Neural cell (in vitro differentiated cells): ENCODE results near the gene MMAB. TPM values are rescaled to one million over a fixed set of nuclear protein-coding genes. Genes with fewer than 3 reads are reported as not detected.

Experiments used
- H2AFZ ChIP-seq: fragments of 200-600, 300-800 bp; sonication (generic), shearing (Covaris generic); 2 replicates; pipeline ENCODE4 v1.6.0; 2014; ENCODE audit warnings: low read depth, mild to moderate bottlenecking, antibody characterized with exemption, low read length, moderate library complexity
- H3F3A ChIP-seq: fragments of 200-600 bp; shearing (Covaris generic); 2 replicates; pipeline ENCODE4 v1.6.1; 2016; ENCODE audit warnings: mild to moderate bottlenecking, moderate library complexity, mixed read lengths, antibody characterized with exemption, low read length; ENCODE audit not compliant: insufficient read depth, poor library complexity, severe bottlenecking
- H3K27ac ChIP-seq: fragments of 200-600, 300-800 bp; sonication (generic), shearing (Covaris generic); 2 replicates; pipeline ENCODE4 v1.5.1; 2014; ENCODE audit warnings: mild to moderate bottlenecking, low read length, moderate library complexity
- H3K27me3 ChIP-seq: fragments of 300-800, 200-600 bp; sonication (generic), shearing (Covaris generic); 2 replicates; pipeline ENCODE4 v1.6.0; 2014; ENCODE audit warnings: mild to moderate bottlenecking, low read depth, low read length, moderate library complexity; ENCODE audit not compliant: insufficient read depth
- H3K36me3 ChIP-seq: fragments of 300-800, 200-600 bp; sonication (generic), shearing (Covaris generic); 2 replicates; pipeline ENCODE4 v1.5.1; 2014; ENCODE audit warnings: mild to moderate bottlenecking, antibody characterized with exemption, low read length, moderate library complexity; ENCODE audit not compliant: insufficient read depth
- H3K4me2 ChIP-seq: fragments of 300-800, 200-600 bp; sonication (generic), shearing (Covaris generic); 2 replicates; pipeline ENCODE4 v1.6.0; 2014; ENCODE audit warnings: mild to moderate bottlenecking, low read length
- H3K4me3 ChIP-seq: fragments of 300-800, 200-600 bp; sonication (generic), shearing (Covaris generic); 2 replicates; pipeline ENCODE4 v1.5.1; 2014; ENCODE audit warnings: mild to moderate bottlenecking, low read length, moderate library complexity
- H3K79me2 ChIP-seq: fragments of 200-600 bp; shearing (Covaris generic); replicated peaks from 2 replicates; pipeline ENCODE4 v1.6.0; 2014; ENCODE audit warnings: mild to moderate bottlenecking, low read length, moderate library complexity; ENCODE audit not compliant: insufficient read depth
- H3K9ac ChIP-seq: fragments of 300-800, 200-600 bp; sonication (generic), shearing (Covaris generic); 2 replicates; pipeline ENCODE4 v1.6.1; 2016; ENCODE audit warnings: mild to moderate bottlenecking, low read length, mixed read lengths
- H3K9me2 ChIP-seq: fragments of 200-600 bp; shearing (Covaris generic); 2 replicates; pipeline ENCODE4 v1.6.1; 2016; ENCODE audit warnings: mild to moderate bottlenecking, low read length, mixed read lengths; ENCODE audit not compliant: insufficient read depth
- H3K9me3 ChIP-seq: fragments of 200-600, 300-800 bp; sonication (generic), shearing (Covaris generic); 2 replicates; pipeline ENCODE4 v1.6.1; 2016; ENCODE audit warnings: mild to moderate bottlenecking, mixed run types, low read length, moderate library complexity, mixed read lengths
- H4K20me1 ChIP-seq: fragments of 200-600 bp; shearing (Covaris generic); 2 replicates; pipeline ENCODE4 v1.6.1; 2016; ENCODE audit warnings: mild to moderate bottlenecking, mixed run types; ENCODE audit not compliant: insufficient read depth
- CTCF ChIP-seq: fragments of 450-650 bp; IDR thresholded peaks from 2 replicates; pipeline ENCODE4 v1.5.1; 2014; ENCODE audit warnings: antibody characterized with exemption, mild to moderate bottlenecking, moderate library complexity; ENCODE audit not compliant: poor library complexity, severe bottlenecking
- EP300 ChIP-seq: fragments of 450-650 bp; conservative IDR thresholded peaks from 2 replicates; pipeline ENCODE4 v1.6.1; 2014; ENCODE audit warnings: antibody characterized with exemption, mild to moderate bottlenecking, moderate library complexity; ENCODE audit not compliant: poor library complexity, severe bottlenecking
- EZH2 ChIP-seq: fragments of 200-600, 300-800 bp; shearing (Covaris generic), sonication (generic); IDR thresholded peaks from 2 replicates; pipeline ENCODE4 v1.6.1; 2014; ENCODE audit warnings: antibody characterized with exemption, low read length, borderline replicate concordance, mild to moderate bottlenecking; ENCODE audit not compliant: insufficient read depth, poor library complexity, severe bottlenecking
- MXI1 ChIP-seq: fragments of 450-650 bp; conservative IDR thresholded peaks from 2 replicates; pipeline ENCODE4 v1.6.1; 2014; ENCODE audit warnings: antibody characterized with exemption, mild to moderate bottlenecking; ENCODE audit not compliant: poor library complexity, severe bottlenecking
- POLR2AphosphoS5 ChIP-seq: IDR thresholded peaks from 2 replicates; pipeline ENCODE4 v1.6.1; 2012
- RAD21 ChIP-seq: fragments of 450-650 bp; conservative IDR thresholded peaks from 2 replicates; pipeline ENCODE4 v1.6.1; 2014; ENCODE audit warnings: antibody characterized with exemption, mild to moderate bottlenecking, moderate library complexity
- SMC3 ChIP-seq: fragments of 450-650 bp; conservative IDR thresholded peaks from 2 replicates; pipeline ENCODE4 v1.6.1; 2014; ENCODE audit warnings: antibody characterized with exemption, mild to moderate bottlenecking, moderate library complexity; ENCODE audit not compliant: poor library complexity
- TAF1 ChIP-seq: IDR thresholded peaks from 2 replicates; pipeline ENCODE4 v1.6.1; 2012; ENCODE audit warnings: low read depth
- polyA plus RNA-seq: library from polyadenylated mRNA; depleted of rRNA; stranded (reverse); fragments of >200 nt; gene quantifications from 2 replicates; pipeline ENCODE4 v1.2.3, GENCODE V29; 2014
- TF ChIP-seq, protein P1 (sequence below): IDR thresholded peaks from 2 replicates; pipeline ENCODE4 v1.6.1; 2012; ENCODE audit warnings: borderline replicate concordance

Gene MMAB
- polyA plus RNA-seq, 1 donor from 2014 or later: 52.6 TPM

GRCh38 chr12:109540526-109541412 lies 32.5 kb downstream of the MMAB start:
- no peak overlapping the region for H3K4me3 ChIP-seq
- H4K20me1 ChIP-seq: no peaks in the 10 kb centered on the region
- no peak overlapping the region for H3K4me2 ChIP-seq
- H3K9me2 ChIP-seq: no peaks in the 10 kb centered on the region
- no peaks in the 10 kb centered on the region for H3K27me3 ChIP-seq
- H3K36me3 ChIP-seq: no peaks in the 10 kb centered on the region
- H3K9ac ChIP-seq: no peak overlapping the region
- H3K27ac ChIP-seq: no peak overlapping the region
- no peaks in the 10 kb centered on the region for H3K79me2 ChIP-seq
- TF ChIP-seq RAD21: no peak
- no peak for TF ChIP-seq CTCF
- TF ChIP-seq EP300: no peak
- TF ChIP-seq POLR2AphosphoS5: no peak
- TF ChIP-seq MXI1: no peak
- TF ChIP-seq TAF1: no peak
- TF ChIP-seq, protein P1, sequence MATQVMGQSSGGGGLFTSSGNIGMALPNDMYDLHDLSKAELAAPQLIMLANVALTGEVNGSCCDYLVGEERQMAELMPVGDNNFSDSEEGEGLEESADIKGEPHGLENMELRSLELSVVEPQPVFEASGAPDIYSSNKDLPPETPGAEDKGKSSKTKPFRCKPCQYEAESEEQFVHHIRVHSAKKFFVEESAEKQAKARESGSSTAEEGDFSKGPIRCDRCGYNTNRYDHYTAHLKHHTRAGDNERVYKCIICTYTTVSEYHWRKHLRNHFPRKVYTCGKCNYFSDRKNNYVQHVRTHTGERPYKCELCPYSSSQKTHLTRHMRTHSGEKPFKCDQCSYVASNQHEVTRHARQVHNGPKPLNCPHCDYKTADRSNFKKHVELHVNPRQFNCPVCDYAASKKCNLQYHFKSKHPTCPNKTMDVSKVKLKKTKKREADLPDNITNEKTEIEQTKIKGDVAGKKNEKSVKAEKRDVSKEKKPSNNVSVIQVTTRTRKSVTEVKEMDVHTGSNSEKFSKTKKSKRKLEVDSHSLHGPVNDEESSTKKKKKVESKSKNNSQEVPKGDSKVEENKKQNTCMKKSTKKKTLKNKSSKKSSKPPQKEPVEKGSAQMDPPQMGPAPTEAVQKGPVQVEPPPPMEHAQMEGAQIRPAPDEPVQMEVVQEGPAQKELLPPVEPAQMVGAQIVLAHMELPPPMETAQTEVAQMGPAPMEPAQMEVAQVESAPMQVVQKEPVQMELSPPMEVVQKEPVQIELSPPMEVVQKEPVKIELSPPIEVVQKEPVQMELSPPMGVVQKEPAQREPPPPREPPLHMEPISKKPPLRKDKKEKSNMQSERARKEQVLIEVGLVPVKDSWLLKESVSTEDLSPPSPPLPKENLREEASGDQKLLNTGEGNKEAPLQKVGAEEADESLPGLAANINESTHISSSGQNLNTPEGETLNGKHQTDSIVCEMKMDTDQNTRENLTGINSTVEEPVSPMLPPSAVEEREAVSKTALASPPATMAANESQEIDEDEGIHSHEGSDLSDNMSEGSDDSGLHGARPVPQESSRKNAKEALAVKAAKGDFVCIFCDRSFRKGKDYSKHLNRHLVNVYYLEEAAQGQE: no peak
- no peak for TF ChIP-seq EZH2
- TF ChIP-seq SMC3: no peak
- H2AFZ ChIP-seq: no peak overlapping the region
- H3K9me3 ChIP-seq: no peaks in the 10 kb centered on the region
- no peaks in the 10 kb centered on the region for H3F3A ChIP-seq

- no peak overlapping the region for H3K4me3 ChIP-seq
- H3K9ac ChIP-seq: no peak overlapping the region
- H3K9me2 ChIP-seq: no peaks in the 10 kb centered on the region
- no peaks in the 10 kb centered on the region for H3K36me3 ChIP-seq
- no peaks in the 10 kb centered on the region for H3K27me3 ChIP-seq
- H3F3A ChIP-seq: no peaks in the 10 kb centered on the region
- no peaks in the 10 kb centered on the region for H4K20me1 ChIP-seq
- no peaks in the 10 kb centered on the region for H3K79me2 ChIP-seq
- H2AFZ ChIP-seq: no peak overlapping the region
- no peak overlapping the region for H3K4me2 ChIP-seq
- H3K27ac ChIP-seq: no peak overlapping the region
- TF ChIP-seq CTCF: no peak
- TF ChIP-seq MXI1: no peak
- no peaks in the 10 kb centered on the region for H3K9me3 ChIP-seq
These were observed 33.8 kb downstream of the MMAB start for GRCh38 chr12:109539508-109539907.
